Neuronal stem cell (in vitro differentiated cells): Measurements from ENCODE around the gene CTR9.

Source experiments
- DNase-seq: peaks from one replicate; pipeline ENCODE4 v3.0.0-alpha.2; 2013; ENCODE audit warnings: low spot score
- H2AFZ ChIP-seq: one replicate; pipeline ENCODE4 v1.6.1; 2013; ENCODE audit warnings: mild to moderate bottlenecking, low read length, inconsistent platforms
- H2AK5ac ChIP-seq: 2 replicates; pipeline ENCODE4 v1.6.1; 2013; ENCODE audit warnings: low read depth, mild to moderate bottlenecking, inconsistent platforms, low read length, moderate library complexity, mixed read lengths
- H2BK120ac ChIP-seq: 2 replicates; pipeline ENCODE4 v1.6.1; 2013; ENCODE audit warnings: low read depth, mild to moderate bottlenecking, inconsistent platforms, low read length, moderate library complexity, mixed read lengths
- H2BK12ac ChIP-seq: one replicate; pipeline ENCODE4 v1.6.1; 2013; ENCODE audit warnings: low read length, inconsistent platforms
- H2BK15ac ChIP-seq: 2 replicates; pipeline ENCODE4 v1.6.1; 2013; ENCODE audit warnings: mild to moderate bottlenecking, low read length, inconsistent platforms, mixed read lengths
- H2BK5ac ChIP-seq: one replicate; pipeline ENCODE4 v1.6.1; 2013; ENCODE audit warnings: inconsistent platforms, mild to moderate bottlenecking, low read length, moderate library complexity
- H3K14ac ChIP-seq: one replicate; pipeline ENCODE4 v1.6.1; 2013; ENCODE audit warnings: low read length, inconsistent platforms
- H3K18ac ChIP-seq: 2 replicates; pipeline ENCODE4 v1.6.1; 2013; ENCODE audit warnings: low read length, inconsistent platforms
- H3K23ac ChIP-seq: 2 replicates; pipeline ENCODE4 v1.6.1; 2013; ENCODE audit warnings: low read depth, mild to moderate bottlenecking, mixed read lengths, low read length, inconsistent platforms; ENCODE audit not compliant: poor library complexity
- H3K27ac ChIP-seq: replicated peaks from 3 replicates; pipeline ENCODE4 v1.5.1; 2013; ENCODE audit warnings: low read length, inconsistent platforms
- H3K27me3 ChIP-seq, 3 experiments: 2 replicates each; pipeline ENCODE4 v1.6.1; 2013; ENCODE audit warnings: low read length in 3 of 3, mild to moderate bottlenecking in 2 of 3, inconsistent platforms in 1 of 3, low read depth in 1 of 3, mixed read lengths in 1 of 3, moderate library complexity in 1 of 3; ENCODE audit not compliant: control insufficient read depth in 3 of 3, insufficient read depth in 3 of 3
- H3K36me3 ChIP-seq, 2 donors: replicated peaks in 1 of 2; 2 replicates each; pipeline ENCODE4 v1.6.1; 2013; ENCODE audit warnings: low read length in 2 of 2; ENCODE audit not compliant: control insufficient read depth in 2 of 2, insufficient read depth in 2 of 2
- H3K4ac ChIP-seq: 2 replicates; pipeline ENCODE4 v1.6.1; 2013; ENCODE audit warnings: inconsistent platforms, mild to moderate bottlenecking, low read length, moderate library complexity
- H3K4me1 ChIP-seq, 2 donors: 1 replicate in 1 of 2; 2 replicates in 1 of 2; pipeline ENCODE4 v1.6.1; 2013; ENCODE audit warnings: low read length in 2 of 2, low read depth in 1 of 2; ENCODE audit not compliant: control insufficient read depth in 2 of 2, insufficient read depth in 1 of 2
- H3K4me2 ChIP-seq: one replicate; pipeline ENCODE4 v1.6.1; 2013; ENCODE audit warnings: mild to moderate bottlenecking, low read length, inconsistent platforms; ENCODE audit not compliant: insufficient read depth, poor library complexity, severe bottlenecking
- H3K4me3 ChIP-seq, 2 donors: 2 replicates each; pipeline ENCODE4 v1.5.1; 2013; ENCODE audit warnings: low read length in 2 of 2, mild to moderate bottlenecking in 2 of 2, inconsistent platforms in 1 of 2, moderate library complexity in 1 of 2
- H3K79me1 ChIP-seq: one replicate; pipeline ENCODE4 v1.6.1; 2013; ENCODE audit warnings: low read depth, mild to moderate bottlenecking, inconsistent platforms, low read length, moderate library complexity
- H3K9ac ChIP-seq: one replicate; pipeline ENCODE4 v1.6.1; 2013; ENCODE audit warnings: mild to moderate bottlenecking, low read depth, low read length, inconsistent platforms; ENCODE audit not compliant: poor library complexity
- H3K9me3 ChIP-seq, 2 donors: replicated peaks in 1 of 2; 2 replicates each; pipeline versions ENCODE3 to v1.6.1; 2013; ENCODE audit warnings: low read length in 2 of 2, mild to moderate bottlenecking in 2 of 2, inconsistent platforms in 1 of 2, low read depth in 1 of 2, mixed read lengths in 1 of 2, moderate library complexity in 1 of 2; ENCODE audit not compliant: control insufficient read depth in 2 of 2, insufficient read depth in 1 of 2
- H4K8ac ChIP-seq: one replicate; pipeline ENCODE4 v1.6.1; 2013; ENCODE audit warnings: low read depth, mild to moderate bottlenecking, inconsistent platforms, low read length, moderate library complexity
- H4K91ac ChIP-seq: one replicate; pipeline ENCODE4 v1.6.1; 2013; ENCODE audit warnings: low read length, low read depth, mild to moderate bottlenecking, inconsistent platforms; ENCODE audit not compliant: poor library complexity
- WGBS, 2 donors: extraction: QIAGEN DNeasy Blood & Tissue Kit; methylation state at CpG; one replicate each; pipeline ENCODE4 v1.1.7; 2013; ENCODE audit warnings: missing lambda C conversion rate in 2 of 2, mixed read lengths in 1 of 2; ENCODE audit not compliant: insufficient read length in 2 of 2, insufficient replicate concordance in 1 of 2; ENCODE audit errors: extremely low coverage in 2 of 2; 5-methylcytosine and 5-hydroxymethylcytosine counted together

CTR9 gene

DNA sequence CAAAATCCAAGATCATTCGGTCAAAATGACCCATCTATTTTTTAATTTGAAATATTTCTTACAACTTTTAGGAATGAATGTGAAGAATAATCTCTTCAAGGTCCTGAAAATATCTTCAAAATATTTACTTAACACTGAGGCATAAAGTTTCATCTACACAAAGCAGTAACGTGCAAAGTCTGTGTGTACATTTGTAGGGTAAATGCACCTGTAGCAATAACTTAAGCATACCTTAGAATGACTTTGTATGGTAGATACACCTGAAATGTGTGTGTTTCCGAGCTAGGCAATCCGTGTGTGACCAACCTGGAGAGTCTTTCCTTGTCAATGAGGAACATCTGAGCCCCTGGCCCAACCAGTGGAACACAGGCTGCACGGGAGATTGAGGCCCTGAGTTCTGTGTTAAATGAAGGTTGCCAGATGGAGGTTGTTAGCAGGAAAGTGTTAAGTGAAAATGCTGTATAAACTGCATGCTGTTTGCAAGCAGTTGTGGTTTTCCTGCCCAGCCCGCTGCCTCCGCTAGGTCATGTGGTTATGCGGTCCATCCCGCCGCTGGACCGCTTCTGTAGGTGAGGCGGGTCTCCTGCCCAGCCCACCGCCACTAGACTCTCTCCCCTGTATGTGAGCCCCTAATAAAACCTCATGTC, 7.6 kb upstream of the CTR9 start:
- no peaks in the 10 kb centered on the region for H3K4me1 ChIP-seq
- no peak overlapping the region for H3K27ac ChIP-seq
- no peak overlapping the region for H2BK120ac ChIP-seq
- H3K9ac ChIP-seq = no peak overlapping the region
- H3K36me3 ChIP-seq = no peaks in the 10 kb centered on the region
- H3K4me2 ChIP-seq = no peak overlapping the region
- no peak overlapping the region for H3K23ac ChIP-seq
- no peak overlapping the region for H2AK5ac ChIP-seq
- no peak overlapping the region for H3K14ac ChIP-seq
- no peaks in the 10 kb centered on the region for H3K9me3 ChIP-seq
- no peak overlapping the region for H2BK12ac ChIP-seq
- H3K4ac ChIP-seq = no peak overlapping the region
- H2BK15ac ChIP-seq = no peak overlapping the region
- WGBS, 2 donors = no CpG with 5 or more reads among the region's 13 CpGs
- H3K27me3 ChIP-seq = peaks cover 0 to 39% (median 0%) of the 10 kb centered on the region in 3 experiments
- DNase-seq = no peak
- no peak overlapping the region for H4K91ac ChIP-seq
- no peak overlapping the region for H2BK5ac ChIP-seq
- H4K8ac ChIP-seq = no peak overlapping the region
- H3K4me3 ChIP-seq = no peak overlapping the region
- no peaks in the 10 kb centered on the region for H3K79me1 ChIP-seq
- no peak overlapping the region for H2AFZ ChIP-seq
- no peak overlapping the region for H3K18ac ChIP-seq

GRCh38 chr11:10744206-10744605, 6.8 kb upstream of the CTR9 start:
- H3K4me3 ChIP-seq = no peak overlapping the region
- no peak overlapping the region for H4K8ac ChIP-seq
- no peak overlapping the region for H2BK12ac ChIP-seq
- no peaks in the 10 kb centered on the region for H3K9me3 ChIP-seq
- no peak overlapping the region for H2AK5ac ChIP-seq
- H4K91ac ChIP-seq = no peak overlapping the region
- no peak overlapping the region for H2BK120ac ChIP-seq
- no peak overlapping the region for H3K4ac ChIP-seq
- no peak overlapping the region for H3K14ac ChIP-seq
- H3K9ac ChIP-seq = no peak overlapping the region
- no peak for DNase-seq
- no peak overlapping the region for H3K23ac ChIP-seq
- no peaks in the 10 kb centered on the region for H3K79me1 ChIP-seq
- no peaks in the 10 kb centered on the region for H3K36me3 ChIP-seq
- no peak overlapping the region for H2BK5ac ChIP-seq
- H3K4me1 ChIP-seq = no peaks in the 10 kb centered on the region
- no peak overlapping the region for H3K27ac ChIP-seq
- no CpG with 5 or more reads among the region's 3 CpGs for WGBS, 2 donors
- no peak overlapping the region for H2AFZ ChIP-seq
- no peak overlapping the region for H2BK15ac ChIP-seq
- no peak overlapping the region for H3K18ac ChIP-seq
- H3K4me2 ChIP-seq = no peak overlapping the region
- peaks cover 0 to 34% (median 0%) of the 10 kb centered on the region in 3 experiments for H3K27me3 ChIP-seq

DNA sequence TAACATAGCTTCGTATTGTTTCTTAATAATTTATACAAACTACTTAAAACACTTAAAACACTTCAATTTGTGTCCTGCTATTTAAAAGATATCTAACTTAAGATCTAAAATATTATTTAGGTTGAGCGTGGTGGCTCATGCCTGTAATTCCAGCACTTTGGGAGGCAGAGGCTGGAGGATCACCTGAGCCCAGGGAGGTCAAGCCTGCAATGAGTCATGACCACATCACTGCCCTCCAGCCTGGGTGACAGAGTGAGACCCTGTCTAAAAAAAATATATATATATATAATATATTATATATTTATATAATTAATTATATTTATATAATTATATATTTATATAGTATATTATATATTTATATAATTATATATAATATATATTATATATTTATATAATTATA, 4.2 kb upstream of the CTR9 start:
- Histone ChIP-seq H3K27me3 (peaks cover 0 to 33% (median 0%) of the 10 kb centered on the region in 3 experiments), H4K8ac (no peak overlapping the region), H3K23ac (no peak overlapping the region), H2BK15ac (no peak overlapping the region), H3K4ac (no peak overlapping the region), H2BK12ac (no peak overlapping the region), H2AFZ (no peak overlapping the region), H2BK5ac (no peak overlapping the region), H3K4me1 (no peaks in the 10 kb centered on the region), H3K4me3 (no peak overlapping the region), H3K14ac (no peak overlapping the region), H3K36me3 (no peaks in the 10 kb centered on the region), H2AK5ac (no peak overlapping the region), H3K27ac (no peak overlapping the region), H3K4me2 (no peak overlapping the region), H3K79me1 (no peaks in the 10 kb centered on the region), H3K9ac (no peak overlapping the region), H3K9me3 (no peaks in the 10 kb centered on the region), H3K18ac (no peak overlapping the region), H2BK120ac (no peak overlapping the region), H4K91ac (no peak overlapping the region)
- 100% methylated on average over 1 of the region's 2 CpGs; no CpG with 5 or more reads in 1 of the 2 donors for WGBS, 2 donors
- DNase-seq = no peak

DNA sequence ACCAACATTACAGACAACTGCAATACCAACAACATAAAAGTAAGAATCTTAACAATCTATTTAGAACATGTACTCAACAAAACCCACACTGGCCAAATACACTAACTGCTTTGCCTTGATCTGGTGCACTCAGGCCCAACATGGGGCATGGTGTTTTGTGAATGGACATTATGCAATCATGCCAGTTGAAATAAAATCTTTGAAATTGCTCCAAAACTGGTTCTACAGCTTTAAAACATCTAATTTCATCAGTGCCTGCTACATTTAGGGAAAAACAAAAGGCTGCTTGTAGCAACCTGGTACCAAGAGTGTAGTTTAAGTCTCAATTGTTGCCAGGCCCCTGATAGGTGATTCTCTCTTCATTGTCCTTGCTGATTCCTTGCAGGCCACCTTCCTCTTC, 3.3 kb upstream of the CTR9 start:
- no peak overlapping the region for H2BK15ac ChIP-seq
- H3K79me1 ChIP-seq = no peaks in the 10 kb centered on the region
- no peak for DNase-seq
- H2AK5ac ChIP-seq = no peak overlapping the region
- no peak overlapping the region for H3K9ac ChIP-seq
- H3K4me1 ChIP-seq = no peaks in the 10 kb centered on the region
- no peak overlapping the region for H2AFZ ChIP-seq
- H3K23ac ChIP-seq = no peak overlapping the region
- no peak overlapping the region for H3K27ac ChIP-seq
- no peak overlapping the region for H3K4me2 ChIP-seq
- H4K91ac ChIP-seq = no peak overlapping the region
- H3K36me3 ChIP-seq = no peaks in the 10 kb centered on the region
- no peak overlapping the region for H2BK5ac ChIP-seq
- peaks cover 0 to 25% (median 0%) of the 10 kb centered on the region in 3 experiments for H3K27me3 ChIP-seq
- no peak overlapping the region for H3K14ac ChIP-seq
- H3K4ac ChIP-seq = no peak overlapping the region
- H2BK120ac ChIP-seq = no peak overlapping the region
- no peaks in the 10 kb centered on the region for H3K9me3 ChIP-seq
- H3K4me3 ChIP-seq = no peak overlapping the region
- no peak overlapping the region for H2BK12ac ChIP-seq
- H4K8ac ChIP-seq = no peak overlapping the region
- H3K18ac ChIP-seq = no peak overlapping the region
